WTC11 (cell line): ENCODE measurements around the gene FILIP1L. TPM values are rescaled to one million over a fixed set of nuclear protein-coding genes. Genes with fewer than 3 reads are reported as not detected.

ENCODE experiments used
- ATAC-seq: fragments of 200-7000 bp; cut with Tn5 transposase; 2 replicates; pipeline ENCODE4 v1.10.0; 2021; ENCODE audit warnings: mild to moderate bottlenecking, moderate library complexity
- CTCF ChIA-PET: fragments of 300-600 bp; sonication (Branson Sonifier 250); formaldehyde crosslinking; loops from one replicate; lab custom pipeline; 2021; ENCODE audit warnings: antibody characterized with exemption; lab: Charles Lee
- POLR2A ChIA-PET: fragments of 350-600 bp; sonication (Branson Sonifier 250); formaldehyde crosslinking; loops from one replicate; lab custom pipeline; 2021; ENCODE audit warnings: antibody characterized with exemption; lab: Charles Lee
- DNase-seq: peaks from one replicate; pipeline ENCODE4 v3.0.0; 2021; ENCODE audit warnings: low spot score
- H3K27ac Mint-ChIP-seq: 2 replicates; pipeline ENCODE4 v1.8.0; 2021; ENCODE audit warnings: mixed read lengths
- H3K27me3 Mint-ChIP-seq: 2 replicates; pipeline ENCODE4 v1.8.0; 2021; ENCODE audit warnings: low read depth, mild to moderate bottlenecking, moderate library complexity, mixed read lengths
- H3K36me3 Mint-ChIP-seq: 2 replicates; pipeline ENCODE4 v1.8.0; 2021; ENCODE audit warnings: mixed read lengths
- H3K4me1 Mint-ChIP-seq: 2 replicates; pipeline ENCODE4 v1.8.0; 2022; ENCODE audit warnings: mixed read lengths
- H3K4me3 Mint-ChIP-seq: 2 replicates; pipeline ENCODE4 v1.8.0; 2021; ENCODE audit warnings: mild to moderate bottlenecking, moderate library complexity, mixed read lengths
- H3K9me3 Mint-ChIP-seq: 2 replicates; pipeline ENCODE4 v1.8.0; 2021; ENCODE audit warnings: mixed read lengths
- AR ChIP-seq: fragments of 250-450 bp; sonication (Bioruptor Pico); IDR thresholded peaks from 2 replicates; pipeline ENCODE4 v1.9.0; 2021; ENCODE audit warnings: mild to moderate bottlenecking
- ARID4B ChIP-seq: sonication (generic); formaldehyde crosslinking; IDR thresholded peaks from 2 replicates; pipeline ENCODE4 v1.8.0; 2023; ENCODE audit warnings: missing genetic modification reagents, mild to moderate bottlenecking, borderline replicate concordance
- E2F1 ChIP-seq: sonication (generic); formaldehyde crosslinking; IDR thresholded peaks from 2 replicates; pipeline ENCODE4 v1.8.0; 2022; ENCODE audit warnings: mild to moderate bottlenecking, missing genetic modification reagents
- E2F4 ChIP-seq: sonication (generic); formaldehyde crosslinking; IDR thresholded peaks from 2 replicates; pipeline ENCODE4 v1.8.1; 2022; ENCODE audit warnings: low read depth, mild to moderate bottlenecking, moderate library complexity, missing genetic modification reagents, borderline replicate concordance
- E2F5 ChIP-seq: sonication (generic); formaldehyde crosslinking; IDR thresholded peaks from 2 replicates; pipeline ENCODE4 v1.8.1; 2022; ENCODE audit warnings: mild to moderate bottlenecking, moderate library complexity, missing genetic modification reagents
- ESRRA ChIP-seq: sonication (generic); formaldehyde crosslinking; IDR thresholded peaks from 2 replicates; pipeline ENCODE4 v1.8.1; 2022; ENCODE audit warnings: mild to moderate bottlenecking, missing genetic modification reagents, borderline replicate concordance
- JAZF1 ChIP-seq: fragments of 250-450 bp; sonication (Bioruptor Pico); IDR thresholded peaks from 2 replicates; pipeline ENCODE4 v1.9.0; 2021; ENCODE audit warnings: moderate library complexity, mild to moderate bottlenecking, inconsistent platforms
- JUN ChIP-seq: sonication (generic); formaldehyde crosslinking; IDR thresholded peaks from 2 replicates; pipeline ENCODE4 v1.8.0; 2023; ENCODE audit warnings: mild to moderate bottlenecking, missing genetic modification reagents
- MYBL2 ChIP-seq: sonication (generic); formaldehyde crosslinking; IDR thresholded peaks from 2 replicates; pipeline ENCODE4 v1.8.1; 2023; ENCODE audit warnings: mild to moderate bottlenecking, moderate library complexity, missing genetic modification reagents
- NFE2L1 ChIP-seq: sonication (generic); formaldehyde crosslinking; IDR thresholded peaks from 2 replicates; pipeline ENCODE4 v1.8.1; 2023; ENCODE audit warnings: missing genetic modification reagents
- NR3C1 ChIP-seq: sonication (generic); formaldehyde crosslinking; conservative IDR thresholded peaks from 2 replicates; pipeline ENCODE4 v1.8.1; 2023; ENCODE audit warnings: low read depth, mild to moderate bottlenecking, missing genetic modification reagents
- STAT6 ChIP-seq: sonication (generic); formaldehyde crosslinking; conservative IDR thresholded peaks from 2 replicates; pipeline ENCODE4 v1.8.1; 2023; ENCODE audit warnings: mild to moderate bottlenecking, low read depth, missing genetic modification reagents, moderate library complexity
- ZBTB43 ChIP-seq: sonication (generic); formaldehyde crosslinking; IDR thresholded peaks from 2 replicates; pipeline ENCODE4 v1.8.1; 2023; ENCODE audit warnings: mild to moderate bottlenecking, missing genetic modification reagents
- total RNA-seq: library from RNA; stranded (reverse); gene quantifications from 3 replicates; pipeline ENCODE4 v1.2.3, GENCODE V29; 2021

The FILIP1L gene
- total RNA-seq, 1 experiment from 2014 or later, result 0.17 TPM

- peaks cover 77% of the 10 kb centered on the region for H3K4me1 Mint-ChIP-seq
- H3K27ac Mint-ChIP-seq, result peak overlapping the region; percentile 77; the same call in 1 of the 2 replicates
- no peaks in the 10 kb centered on the region for H3K9me3 Mint-ChIP-seq
- ChIA-PET CTCF (no interaction called here), POLR2A (no interaction called here)
- TF ChIP-seq JAZF1 (CRISPR knock-in tag) (no peak), MYBL2 (CRISPR knock-in tag) (no peak), ZBTB43 (no peak), E2F1 (CRISPR knock-in tag) (no peak), NR3C1 (CRISPR knock-in tag) (no peak), E2F5 (CRISPR knock-in tag) (no peak), NFE2L1 (CRISPR knock-in tag) (no peak), STAT6 (CRISPR knock-in tag) (no peak), ESRRA (CRISPR knock-in tag) (no peak), E2F4 (no peak), ARID4B (CRISPR knock-in tag) (no peak), JUN (CRISPR knock-in tag) (no peak), AR (no peak)
- no peak overlapping the region for H3K4me3 Mint-ChIP-seq
- H3K36me3 Mint-ChIP-seq, result no peaks in the 10 kb centered on the region
- no peaks in the 10 kb centered on the region; the same call in 1 of the 2 replicates for H3K27me3 Mint-ChIP-seq
- DNase-seq, result no peak
- no peak for ATAC-seq
Observed at GRCh38 chr3:99925584-99926230, 188.6 kb downstream of the FILIP1L start.
